ENCODE data around the gene PIP4K2C.

PIP4K2C gene

GRCh38 chr12:57606821-57607220, 15.8 kb downstream of the PIP4K2C start:
- H4K20me1 ChIP-seq (ENCODE audit: insufficient read depth, low read length), result no peaks in the 10 kb centered on the region
- no peak overlapping the region for H2AFZ ChIP-seq (ENCODE audit: low read length)
- H3K9ac ChIP-seq (ENCODE audit: low read length), result no peak overlapping the region
- no peaks in the 10 kb centered on the region for H3K27me3 ChIP-seq (replicated peaks; ENCODE audit: insufficient read depth, low read length)
- peaks cover 6% of the 10 kb centered on the region; the same call in 1 of the 2 replicates for H3K4me1 ChIP-seq (ENCODE audit: low read length)
- H3K79me2 ChIP-seq (ENCODE audit: low read length), result no peaks in the 10 kb centered on the region
- H3K4me3 ChIP-seq (ENCODE audit: low read length), result no peak overlapping the region
- no peak for DNase-seq
- no peak for TF ChIP-seq CTCF (IDR thresholded peaks at IDR 0.05; ENCODE audit: low read length)
- no peak for TF ChIP-seq EZH2 (optimal IDR thresholded peaks at IDR 0.05; ENCODE audit: low read depth, low read length)
- TF ChIP-seq EZH2phosphoT487 (IDR thresholded peaks at IDR 0.05; ENCODE audit: low read length), result no peak
- H3K27ac ChIP-seq (ENCODE audit: low read length), result no peak overlapping the region
- H3F3A ChIP-seq (ENCODE audit: insufficient read depth, low read length), result no peaks in the 10 kb centered on the region; the same call in 1 of the 2 replicates
- no peaks in the 10 kb centered on the region for H3K36me3 ChIP-seq (replicated peaks; ENCODE audit: insufficient read depth, low read length)
- H3K9me2 ChIP-seq (replicated peaks; ENCODE audit: insufficient read depth, low read length), result no peaks in the 10 kb centered on the region
- no peak overlapping the region for H3K4me2 ChIP-seq (ENCODE audit: low read depth, low read length)
- no peaks in the 10 kb centered on the region for H3K9me3 ChIP-seq (replicated peaks; ENCODE audit: insufficient read depth, low read length)

- no peaks in the 10 kb centered on the region for H3K9me2 ChIP-seq (replicated peaks; ENCODE audit: insufficient read depth, low read length)
- DNase-seq, result no peak
- H3K4me1 ChIP-seq (ENCODE audit: low read length), result peaks cover 6% of the 10 kb centered on the region; the same call in 1 of the 2 replicates
- H2AFZ ChIP-seq (ENCODE audit: low read length), result no peak overlapping the region
- no peak for TF ChIP-seq CTCF (IDR thresholded peaks at IDR 0.05; ENCODE audit: low read length)
- H3K4me2 ChIP-seq (ENCODE audit: low read depth, low read length), result no peak overlapping the region
- H3K9ac ChIP-seq (ENCODE audit: low read length), result no peak overlapping the region
- no peaks in the 10 kb centered on the region for H4K20me1 ChIP-seq (ENCODE audit: insufficient read depth, low read length)
- H3K27ac ChIP-seq (ENCODE audit: low read length), result no peak overlapping the region
- no peaks in the 10 kb centered on the region for H3K36me3 ChIP-seq (replicated peaks; ENCODE audit: insufficient read depth, low read length)
- H3K4me3 ChIP-seq (ENCODE audit: low read length), result no peak overlapping the region
- H3K79me2 ChIP-seq (ENCODE audit: low read length), result no peaks in the 10 kb centered on the region
- no peaks in the 10 kb centered on the region; the same call in 1 of the 2 replicates for H3F3A ChIP-seq (ENCODE audit: insufficient read depth, low read length)
- H3K27me3 ChIP-seq (replicated peaks; ENCODE audit: insufficient read depth, low read length), result no peaks in the 10 kb centered on the region
- H3K9me3 ChIP-seq (replicated peaks; ENCODE audit: insufficient read depth, low read length), result no peaks in the 10 kb centered on the region
These were observed 17.1 kb downstream of the PIP4K2C start for GRCh38 chr12:57607958-57608663.

GRCh38 chr12:57609101-57609780, 18.2 kb downstream of the PIP4K2C start:
- DNase-seq, result no peak
- H4K20me1 ChIP-seq (ENCODE audit: insufficient read depth, low read length), result no peaks in the 10 kb centered on the region
- no peak overlapping the region for H3K27ac ChIP-seq (ENCODE audit: low read length)
- no peaks in the 10 kb centered on the region for H3K79me2 ChIP-seq (ENCODE audit: low read length)
- H3K4me1 ChIP-seq (ENCODE audit: low read length), result peaks cover 8% of the 10 kb centered on the region
- H3F3A ChIP-seq (ENCODE audit: insufficient read depth, low read length), result no peaks in the 10 kb centered on the region; the same call in 1 of the 2 replicates
- H3K9me3 ChIP-seq (replicated peaks; ENCODE audit: insufficient read depth, low read length), result no peaks in the 10 kb centered on the region
- H3K27me3 ChIP-seq (replicated peaks; ENCODE audit: insufficient read depth, low read length), result no peaks in the 10 kb centered on the region
- no peaks in the 10 kb centered on the region for H3K36me3 ChIP-seq (replicated peaks; ENCODE audit: insufficient read depth, low read length)
- H2AFZ ChIP-seq (ENCODE audit: low read length), result no peak overlapping the region
- H3K9me2 ChIP-seq (replicated peaks; ENCODE audit: insufficient read depth, low read length), result no peaks in the 10 kb centered on the region
- TF ChIP-seq EZH2 (optimal IDR thresholded peaks at IDR 0.05; ENCODE audit: low read depth, low read length), result no peak
- no peak for TF ChIP-seq CTCF (IDR thresholded peaks at IDR 0.05; ENCODE audit: low read length)
- no peak for TF ChIP-seq EZH2phosphoT487 (IDR thresholded peaks at IDR 0.05; ENCODE audit: low read length)
- no peak overlapping the region for H3K4me2 ChIP-seq (ENCODE audit: low read depth, low read length)
- no peak overlapping the region for H3K4me3 ChIP-seq (ENCODE audit: low read length)
- H3K9ac ChIP-seq (ENCODE audit: low read length), result no peak overlapping the region

Measured in MM.1S (cell line).